GM21528 (cell line): ENCODE results near the gene ACER3.
A peak's percentile ranks its signal among the peaks of the same experiment; 100 is the strongest.

Source experiments
- ATAC-seq: cut with Tn5 transposase; IDR thresholded peaks from one replicate; pipeline ENCODE4 v1.9.1; 2021; ENCODE audit warnings: mild to moderate bottlenecking, moderate library complexity; ENCODE audit not compliant: unreplicated experiment, low FRiP score

The ACER3 gene

GRCh38 chr11:76911415-76911808 is 50.7 kb downstream of the ACER3 start:
- ATAC-seq, result no peak

DNA sequence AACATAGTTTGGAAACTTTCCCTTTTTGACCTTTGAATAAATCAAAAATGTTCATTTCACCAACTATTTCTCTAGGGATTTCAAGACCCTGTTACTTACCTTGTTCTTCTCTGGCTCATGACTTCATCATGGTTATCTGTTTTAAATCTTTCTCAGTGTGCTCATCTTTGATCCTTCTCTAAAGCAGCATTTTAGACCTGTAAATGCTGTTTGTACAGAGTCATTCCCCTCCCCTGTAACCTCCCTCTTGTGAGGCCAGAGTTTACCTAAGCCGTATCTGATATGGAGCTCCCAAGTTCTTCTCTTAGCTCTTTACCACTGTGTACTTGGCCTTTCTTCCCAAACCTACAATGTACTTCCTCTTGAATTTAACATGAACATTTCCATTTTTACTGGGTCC is 56.0 kb downstream of the ACER3 start:
- no peak for ATAC-seq

DNA sequence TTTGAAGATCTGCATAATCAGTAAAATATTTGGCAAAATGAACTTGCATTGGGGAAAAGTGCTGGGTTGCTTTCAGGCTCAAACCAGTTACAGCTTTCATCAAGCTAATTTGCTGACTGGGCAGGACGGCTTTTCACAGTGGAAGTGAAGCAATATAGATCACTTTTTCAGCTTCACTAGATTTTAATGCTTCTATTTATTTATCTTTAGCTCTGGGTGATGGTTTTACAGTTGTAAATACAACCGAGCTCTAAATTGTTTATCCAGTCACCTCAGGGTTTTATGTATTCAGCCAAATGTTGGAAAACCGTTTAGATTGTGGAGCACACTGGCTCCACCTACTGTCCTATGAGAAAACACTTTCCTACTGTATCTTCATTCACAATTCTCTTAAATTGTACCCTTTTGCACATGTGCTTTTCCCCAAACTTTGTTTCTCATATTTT is 58.2 kb downstream of the ACER3 start:
- no peak for ATAC-seq

GRCh38 chr11:76919467-76919866 is 58.7 kb downstream of the ACER3 start:
- ATAC-seq, result no peak

- ATAC-seq, result no peak
These were observed 59.4 kb downstream of the ACER3 start for GRCh38 chr11:76919887-76920746.

- ATAC-seq, result no peak
These were observed 66.4 kb downstream of the ACER3 start for GRCh38 chr11:76927160-76927559.

DNA sequence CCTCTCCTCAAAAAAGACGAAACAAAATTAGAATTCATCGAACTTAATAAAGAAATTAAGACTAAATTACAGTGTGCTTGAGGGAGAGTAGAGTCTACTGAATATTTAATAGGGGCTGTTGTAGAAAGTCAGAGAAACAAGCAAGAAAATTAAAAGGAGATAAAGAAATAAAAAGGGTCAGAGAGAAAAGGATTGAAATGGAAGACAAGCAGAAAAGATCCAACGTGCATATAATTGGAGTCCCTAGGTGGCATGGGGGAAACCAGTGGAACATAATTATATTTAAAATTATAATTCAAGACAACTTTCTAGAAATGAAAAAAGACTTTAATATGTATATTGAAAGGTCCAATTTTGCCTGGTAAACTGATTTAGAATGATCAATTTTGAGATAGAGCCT is 74.3 kb downstream of the ACER3 start:
- ATAC-seq, result no peak

DNA sequence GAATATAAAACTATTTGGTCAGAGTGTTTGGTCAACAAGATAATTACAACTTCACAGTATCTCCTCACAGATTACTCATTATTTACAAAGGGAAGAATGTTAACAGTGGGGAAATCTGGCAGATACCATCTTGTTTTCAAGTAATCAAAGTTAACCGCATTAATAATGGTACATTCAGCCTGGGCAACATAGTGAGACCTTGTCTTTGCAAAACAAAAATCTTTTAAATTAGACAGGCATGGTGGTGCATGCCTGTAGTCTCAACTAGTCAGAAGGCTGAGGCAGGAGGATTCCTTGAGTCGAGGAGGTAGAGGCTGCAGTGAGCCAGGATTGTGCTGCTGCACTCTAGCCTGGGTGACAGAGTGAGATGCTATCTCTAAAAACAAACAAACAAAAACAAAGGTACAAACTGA is 78.5 kb downstream of the ACER3 start:
- no peak for ATAC-seq

DNA sequence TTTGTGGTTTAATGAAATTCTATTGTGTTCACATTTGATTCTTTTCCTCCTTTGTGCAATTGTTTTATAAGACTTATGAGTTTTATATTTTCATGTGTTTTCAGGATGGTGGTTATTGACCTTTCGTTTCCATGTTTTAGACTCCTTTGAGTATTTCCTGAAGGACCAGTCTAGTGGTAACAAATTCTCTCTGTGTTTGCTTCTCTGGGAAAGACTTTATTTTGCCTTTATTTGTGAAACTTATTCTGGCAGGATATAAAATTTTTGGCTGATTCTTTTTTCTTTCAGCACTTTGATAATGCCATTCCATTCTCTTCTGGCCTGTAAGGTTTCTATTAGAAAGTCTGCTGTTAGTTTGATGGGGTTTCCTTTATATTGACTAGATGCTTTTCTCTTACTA is 83.5 kb downstream of the ACER3 start:
- no peak for ATAC-seq

DNA sequence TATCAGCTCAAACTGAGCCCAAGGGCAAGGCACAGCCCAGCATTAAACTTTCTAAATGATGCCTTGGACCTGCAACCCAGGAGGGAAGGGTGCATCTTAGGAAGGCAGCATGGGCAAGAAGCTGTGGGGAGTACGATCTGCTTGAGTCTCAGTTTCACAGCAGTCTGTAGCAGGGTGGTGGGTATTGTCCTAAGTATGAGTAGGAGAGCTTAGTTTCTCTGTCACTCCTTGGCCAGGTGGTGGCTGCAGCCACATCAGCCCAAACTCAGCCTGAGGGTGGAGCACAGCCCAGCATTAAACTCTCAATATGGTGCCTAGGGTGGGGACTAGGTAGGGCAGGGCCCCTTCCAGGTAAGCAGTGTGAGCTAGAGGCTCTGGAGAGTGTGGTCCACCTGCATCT is 85.5 kb downstream of the ACER3 start:
- no peak for ATAC-seq

- ATAC-seq, result no peak
These were observed 86.5 kb downstream of the ACER3 start for GRCh38 chr11:76947190-76947589.

GRCh38 chr11:76947800-76948199 is 87.1 kb downstream of the ACER3 start:
- ATAC-seq, result no peak

DNA sequence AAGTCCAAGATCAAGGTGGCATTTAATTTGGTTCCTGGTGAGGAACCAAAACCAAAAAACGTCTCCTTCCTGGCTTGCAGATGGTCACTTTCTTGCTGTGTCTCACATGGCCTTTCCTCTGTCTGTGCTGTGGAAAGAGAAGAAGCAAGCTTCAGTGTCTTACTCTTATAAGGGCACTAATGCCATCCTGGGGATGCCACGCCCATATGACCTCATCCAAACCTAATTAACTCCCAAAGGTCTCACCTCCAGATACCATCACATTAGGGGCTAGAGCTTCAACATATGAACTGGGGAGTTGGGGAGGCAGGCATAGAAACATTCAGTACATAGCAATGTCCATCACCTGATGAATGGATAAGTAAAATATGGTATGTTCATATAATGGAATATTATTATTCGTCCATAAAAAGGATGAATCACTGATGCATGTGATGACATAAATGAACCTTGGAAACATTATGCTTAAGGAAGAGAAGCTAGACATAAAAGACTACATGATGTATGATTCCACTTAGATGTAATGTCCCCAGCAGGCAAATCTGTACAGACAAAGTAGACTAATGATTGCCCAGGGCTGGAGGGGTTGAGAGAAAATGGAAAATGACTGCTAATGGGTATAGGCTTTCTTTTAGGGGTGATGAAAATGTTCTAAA is 94.9 kb downstream of the ACER3 start:
- no peak for ATAC-seq

DNA sequence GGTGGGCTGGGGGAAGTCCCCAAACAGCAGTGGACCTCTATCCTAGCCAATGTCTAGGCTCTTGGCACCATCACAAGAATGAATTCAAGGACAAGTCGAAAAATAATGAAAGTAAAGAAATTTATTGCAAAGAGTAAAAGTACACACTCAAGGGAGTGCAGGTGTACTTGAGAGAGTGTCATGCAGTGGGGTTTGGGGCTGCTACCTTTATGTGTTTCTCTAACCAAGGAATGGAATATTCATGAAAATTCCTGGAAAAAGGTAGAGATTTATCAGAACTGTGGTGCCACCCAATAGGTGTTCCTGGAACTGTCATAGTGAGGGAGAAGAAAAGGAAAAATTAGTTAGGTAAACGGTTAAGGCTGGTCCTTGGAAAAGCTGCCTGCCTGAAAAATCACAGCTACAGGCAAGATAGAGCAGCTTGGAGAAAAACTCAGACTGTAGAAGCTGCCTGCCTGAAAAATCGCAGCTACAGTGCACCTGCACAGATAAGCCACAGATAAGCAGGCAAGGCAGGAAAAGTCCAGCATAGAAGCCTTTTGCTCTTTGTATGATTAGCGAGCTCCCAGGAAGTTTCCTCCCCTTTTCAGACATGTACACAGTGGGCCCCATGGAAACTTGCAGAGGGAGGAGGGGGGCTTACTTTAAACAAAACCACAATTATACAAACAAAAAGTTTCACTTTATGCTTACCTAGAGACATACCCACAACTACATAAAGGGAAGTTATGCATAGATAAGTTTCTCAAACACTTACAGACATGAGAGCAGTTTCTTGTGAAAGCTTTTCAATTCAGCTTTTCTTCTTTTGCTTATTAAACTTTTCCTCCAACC is 102.1 kb downstream of the ACER3 start:
- peak; percentile 92 for ATAC-seq

DNA sequence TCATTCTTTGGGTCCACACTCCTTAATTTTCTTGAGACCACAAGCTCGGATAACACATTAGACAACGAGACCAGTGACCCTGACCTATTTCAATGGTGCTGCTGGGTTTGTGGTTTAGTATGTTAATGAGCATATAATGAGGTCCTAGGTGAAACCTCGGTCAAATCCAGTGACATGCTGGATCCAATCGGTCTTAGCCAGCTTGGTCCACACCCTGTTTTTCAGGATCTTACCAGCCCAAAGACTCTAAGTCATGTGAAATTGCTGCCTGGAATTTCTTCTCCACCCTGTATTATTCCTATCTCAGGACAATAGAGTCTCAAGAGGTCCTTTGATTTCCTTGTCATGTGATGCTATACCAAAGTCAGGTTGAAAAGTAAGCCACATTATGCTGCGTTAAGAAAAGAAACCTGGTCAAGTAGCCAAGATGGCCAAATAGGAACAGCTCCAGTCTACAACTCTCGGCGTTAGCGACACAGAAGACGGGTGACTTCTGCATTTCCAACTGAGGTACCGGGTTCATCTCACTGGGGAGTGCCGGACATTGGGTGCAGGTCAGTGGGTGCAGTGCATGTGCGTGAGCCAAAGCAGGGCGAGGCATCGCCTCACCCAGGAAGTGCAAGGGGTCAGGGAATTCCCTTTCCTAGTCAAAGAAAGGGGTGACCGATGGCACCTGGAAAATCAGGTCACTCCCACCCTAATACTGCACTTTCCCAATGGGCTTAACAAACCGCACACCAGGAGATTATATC is 102.9 kb downstream of the ACER3 start:
- ATAC-seq, result peak; percentile 47

DNA sequence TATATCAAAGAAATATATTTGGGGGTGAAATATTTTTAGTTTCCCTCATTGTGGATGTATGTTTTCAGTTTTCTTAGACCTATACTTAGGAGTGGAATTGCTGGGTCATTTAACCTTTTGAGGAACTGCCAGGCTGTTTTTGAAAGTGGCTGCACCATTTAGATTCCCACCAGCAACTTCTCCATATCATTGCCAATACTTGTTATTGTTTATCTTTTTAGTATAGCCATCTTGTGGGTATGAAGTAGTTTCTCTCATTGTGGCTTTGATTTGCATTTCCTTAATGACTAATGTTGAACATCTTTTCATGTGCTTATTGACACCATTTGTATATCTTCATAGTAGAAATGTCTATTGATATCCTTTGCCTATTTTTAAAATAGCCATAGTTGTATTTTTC is 111.3 kb downstream of the ACER3 start:
- ATAC-seq, result no peak

- no peak for ATAC-seq
These were observed 113.6 kb downstream of the ACER3 start for GRCh38 chr11:76974179-76974891.

GRCh38 chr11:76975513-76975912 is 114.8 kb downstream of the ACER3 start:
- no peak for ATAC-seq

GRCh38 chr11:76977791-76978190 is 117.1 kb downstream of the ACER3 start:
- no peak for ATAC-seq

- no peak for ATAC-seq
These were observed 117.5 kb downstream of the ACER3 start for GRCh38 chr11:76978239-76978638.
